LNCaP clone FGC (cell line): ENCODE results near the gene EML6.

Source experiments
- DNase-seq: peaks from one replicate; pipeline ENCODE4 v3.0.0-alpha.2; 2011; ENCODE audit warnings: low read depth
- H3K4me3 ChIP-seq: 2 replicates; pipeline ENCODE4 v1.5.1; 2011; ENCODE audit warnings: mild to moderate bottlenecking, low read depth, low read length, control low read depth
- TF ChIP-seq, protein P1 (sequence below): IDR thresholded peaks from 2 replicates; pipeline ENCODE4 v1.5.1; 2012; ENCODE audit warnings: mild to moderate bottlenecking; ENCODE audit not compliant: control insufficient read depth, insufficient read depth; ENCODE audit errors: extremely low read depth

EML6 gene

DNA sequence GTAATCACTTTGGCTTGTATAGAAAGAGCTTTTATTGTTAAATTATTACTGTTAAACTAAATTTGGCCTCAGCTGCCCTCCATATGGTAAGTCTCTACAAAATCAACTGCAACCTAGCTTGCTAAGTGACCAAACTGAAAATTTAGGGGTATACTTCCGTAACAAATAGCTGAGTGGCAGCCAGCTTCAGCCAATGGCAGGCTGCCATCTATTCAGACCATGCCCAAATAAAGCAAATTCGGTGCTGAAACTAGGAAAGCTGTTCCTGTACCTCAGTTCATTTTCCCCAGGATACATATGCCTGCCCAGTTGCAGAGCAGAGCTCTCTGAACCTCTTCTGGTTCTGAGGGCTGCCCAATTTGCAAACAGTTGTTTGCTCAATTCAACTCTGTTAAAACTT, 94.8 kb downstream of the EML6 start:
- TF ChIP-seq, protein P1, sequence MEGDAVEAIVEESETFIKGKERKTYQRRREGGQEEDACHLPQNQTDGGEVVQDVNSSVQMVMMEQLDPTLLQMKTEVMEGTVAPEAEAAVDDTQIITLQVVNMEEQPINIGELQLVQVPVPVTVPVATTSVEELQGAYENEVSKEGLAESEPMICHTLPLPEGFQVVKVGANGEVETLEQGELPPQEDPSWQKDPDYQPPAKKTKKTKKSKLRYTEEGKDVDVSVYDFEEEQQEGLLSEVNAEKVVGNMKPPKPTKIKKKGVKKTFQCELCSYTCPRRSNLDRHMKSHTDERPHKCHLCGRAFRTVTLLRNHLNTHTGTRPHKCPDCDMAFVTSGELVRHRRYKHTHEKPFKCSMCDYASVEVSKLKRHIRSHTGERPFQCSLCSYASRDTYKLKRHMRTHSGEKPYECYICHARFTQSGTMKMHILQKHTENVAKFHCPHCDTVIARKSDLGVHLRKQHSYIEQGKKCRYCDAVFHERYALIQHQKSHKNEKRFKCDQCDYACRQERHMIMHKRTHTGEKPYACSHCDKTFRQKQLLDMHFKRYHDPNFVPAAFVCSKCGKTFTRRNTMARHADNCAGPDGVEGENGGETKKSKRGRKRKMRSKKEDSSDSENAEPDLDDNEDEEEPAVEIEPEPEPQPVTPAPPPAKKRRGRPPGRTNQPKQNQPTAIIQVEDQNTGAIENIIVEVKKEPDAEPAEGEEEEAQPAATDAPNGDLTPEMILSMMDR = no peak
- no peak overlapping the region for H3K4me3 ChIP-seq
- no peak for DNase-seq

DNA sequence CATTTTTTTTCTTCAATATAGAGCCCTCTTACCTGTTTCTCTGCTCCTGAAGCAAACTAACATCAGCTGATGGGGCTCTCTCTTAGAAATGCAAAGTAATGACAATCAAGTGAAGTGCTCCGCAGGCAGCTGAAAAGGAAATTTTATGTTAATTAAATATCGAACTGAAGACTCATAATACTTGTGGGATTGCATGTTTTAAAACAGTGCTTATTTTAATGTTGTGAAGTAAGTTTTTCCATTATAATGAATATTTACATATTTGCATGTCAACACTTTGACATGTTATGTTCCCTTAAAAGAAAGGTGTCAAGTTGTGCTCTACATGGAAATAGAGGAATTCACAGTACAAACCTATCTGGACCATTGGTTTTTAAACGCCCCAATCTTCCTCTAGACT, 97.1 kb downstream of the EML6 start:
- TF ChIP-seq, protein P1 = no peak
- no peak for DNase-seq
- no peak overlapping the region for H3K4me3 ChIP-seq

DNA sequence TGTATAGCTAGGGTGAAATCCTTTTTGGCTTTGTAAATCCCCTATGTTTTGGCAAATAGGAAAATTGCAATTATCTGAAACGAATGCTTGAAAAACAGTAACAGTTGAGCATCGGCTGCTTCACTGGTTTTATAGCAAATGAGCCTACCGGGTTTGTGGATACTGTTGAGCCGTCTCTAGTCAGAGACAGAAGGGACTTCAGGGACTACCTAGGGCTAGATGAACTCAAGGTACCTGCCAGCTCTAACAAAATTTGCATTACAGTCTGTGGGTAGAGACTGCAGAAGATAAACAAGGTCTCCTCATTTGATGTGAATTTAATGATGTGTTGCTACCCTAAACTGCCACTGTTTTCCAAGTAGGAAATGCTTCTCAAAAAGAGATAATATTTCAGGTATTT, 101.1 kb downstream of the EML6 start:
- no peak for DNase-seq
- TF ChIP-seq, protein P1 = no peak
- no peak overlapping the region for H3K4me3 ChIP-seq

DNA sequence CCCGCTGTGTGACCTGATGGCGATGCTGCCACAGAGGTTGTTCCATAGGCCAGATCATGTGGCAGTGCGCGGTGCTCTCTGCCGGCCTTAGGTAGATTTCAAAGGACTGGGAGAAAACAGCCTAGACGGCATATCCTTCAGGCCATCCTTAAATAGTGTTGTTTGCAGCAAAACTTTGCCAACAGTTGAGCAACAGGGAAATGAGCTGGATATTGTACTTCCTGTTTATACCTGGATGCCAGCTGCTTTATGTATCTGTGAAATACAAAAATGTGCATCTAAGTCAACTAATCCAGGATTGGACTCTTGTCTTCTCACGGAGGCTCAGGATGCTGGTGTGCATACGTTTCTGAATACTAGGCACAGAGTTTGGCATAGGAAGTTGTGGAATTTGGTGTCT, 107.1 kb downstream of the EML6 start:
- TF ChIP-seq, protein P1 = no peak

DNA sequence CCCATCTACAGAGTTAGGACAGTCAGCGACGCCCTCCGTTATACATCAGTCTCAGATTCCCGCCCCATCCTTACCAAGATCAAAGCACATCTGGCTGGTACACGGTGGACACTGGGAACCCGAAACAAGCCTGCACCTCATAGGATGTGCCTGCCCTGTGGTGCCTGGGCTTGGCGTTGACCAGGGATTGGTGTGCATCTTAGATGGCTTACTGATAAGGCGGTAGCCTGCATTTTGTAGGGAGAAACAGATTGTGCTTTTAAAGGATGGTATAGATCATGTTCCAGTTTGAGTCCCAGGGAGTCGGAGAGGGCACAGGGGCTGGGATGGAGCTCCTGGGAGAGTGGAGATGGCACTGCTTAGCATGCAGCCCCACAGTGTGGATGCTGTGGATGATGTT, 108.0 kb downstream of the EML6 start:
- TF ChIP-seq, protein P1 = no peak
- DNase-seq = no peak
- H3K4me3 ChIP-seq = no peak overlapping the region

More for the DNA sequence above, 107.1 kb downstream of the EML6 start:
- no peak overlapping the region for H3K4me3 ChIP-seq
- DNase-seq = no peak

DNA sequence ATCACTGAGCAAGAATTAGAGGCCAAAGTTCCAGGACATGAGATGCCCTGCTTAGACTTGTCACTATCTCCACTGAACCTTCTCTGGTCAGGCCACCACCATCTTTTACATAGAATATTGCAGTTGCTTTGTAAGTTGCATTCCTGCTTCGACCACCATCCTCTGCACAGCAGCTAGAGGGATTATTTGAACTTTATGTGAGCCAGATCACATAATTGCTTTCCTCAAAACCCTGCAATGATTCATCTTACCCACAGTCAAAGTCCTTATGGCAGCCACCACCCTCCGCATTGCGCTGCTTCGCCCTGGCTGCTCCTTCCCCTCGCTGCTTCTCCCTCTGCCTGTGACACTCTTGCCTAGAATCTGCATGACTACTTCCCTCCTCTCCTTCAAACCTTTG, 111.3 kb downstream of the EML6 start:
- TF ChIP-seq, protein P1 = no peak
- no peak overlapping the region for H3K4me3 ChIP-seq
- no peak for DNase-seq

DNA sequence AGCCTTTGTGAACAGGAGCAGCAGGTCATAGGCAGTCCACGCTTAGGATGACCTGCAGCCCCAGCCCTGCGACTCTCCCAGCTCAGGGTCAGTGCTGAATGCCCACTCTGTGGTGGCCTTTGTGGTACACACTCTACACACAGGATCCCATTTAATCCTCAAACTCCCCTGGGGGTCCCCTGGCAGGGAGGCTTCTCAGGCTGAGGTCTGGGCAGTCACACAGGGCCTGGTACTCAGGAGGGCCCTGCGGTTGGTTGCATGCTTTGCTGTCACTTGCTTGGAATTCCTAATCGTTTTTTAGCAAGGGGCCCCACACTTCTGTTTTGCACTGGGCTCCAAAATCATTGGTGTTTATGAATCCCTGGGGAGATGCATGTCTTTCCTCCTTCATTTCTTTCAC, 113.0 kb downstream of the EML6 start:
- TF ChIP-seq, protein P1 = no peak

More for the DNA sequence above, 113.0 kb downstream of the EML6 start:
- no peak for DNase-seq
- H3K4me3 ChIP-seq = no peak overlapping the region
